Ishikawa (cell line): ENCODE measurements around the gene PPP1CA.
A peak's percentile ranks its signal among the peaks of the same experiment; 100 is the strongest.

Experiments
- CEBPB ChIP-seq: IDR thresholded peaks from 2 replicates; pipeline ENCODE4 v1.6.1; 2012
- CREB1 ChIP-seq: IDR thresholded peaks from 2 replicates; pipeline ENCODE4 v1.6.1; 2012; ENCODE audit warnings: low read depth
- EGR1 ChIP-seq: IDR thresholded peaks from 2 replicates; pipeline ENCODE4 v1.6.1; 2012
- EP300 ChIP-seq: IDR thresholded peaks from 2 replicates; pipeline ENCODE4 v1.6.1; 2012; ENCODE audit warnings: borderline replicate concordance
- FOXM1 ChIP-seq: IDR thresholded peaks from 2 replicates; pipeline ENCODE4 v1.6.1; 2012; ENCODE audit warnings: low read depth, borderline replicate concordance
- MAX ChIP-seq: IDR thresholded peaks from 2 replicates; pipeline ENCODE4 v1.6.1; 2012
- NFIC ChIP-seq: IDR thresholded peaks from 2 replicates; pipeline ENCODE4 v1.6.1; 2012
- RAD21 ChIP-seq: IDR thresholded peaks from 2 replicates; pipeline ENCODE4 v1.6.1; 2012; ENCODE audit warnings: low read depth
- REST ChIP-seq: IDR thresholded peaks from 2 replicates; pipeline ENCODE4 v1.6.1; 2012; ENCODE audit warnings: low read depth, mild to moderate bottlenecking
- TAF1 ChIP-seq: IDR thresholded peaks from 2 replicates; pipeline ENCODE4 v1.6.1; 2012; ENCODE audit warnings: low read depth, mild to moderate bottlenecking
- TCF12 ChIP-seq: IDR thresholded peaks from 2 replicates; pipeline ENCODE4 v1.6.1; 2012; ENCODE audit warnings: low read depth
- TEAD4 ChIP-seq: IDR thresholded peaks from 2 replicates; pipeline ENCODE4 v1.6.1; 2012
- USF1 ChIP-seq: IDR thresholded peaks from 2 replicates; pipeline ENCODE4 v1.6.1; 2012
- YY1 ChIP-seq: IDR thresholded peaks from 2 replicates; pipeline ENCODE4 v1.6.1; 2012; ENCODE audit warnings: low read depth
- ZBTB7A ChIP-seq: IDR thresholded peaks from 2 replicates; pipeline ENCODE4 v1.6.1; 2012; ENCODE audit warnings: low read depth

Gene PPP1CA

GRCh38 chr11:67393437-67393836, 8.2 kb downstream of the PPP1CA start:
- TF ChIP-seq FOXM1 (no peak), EP300 (no peak), MAX (no peak), TCF12 (no peak), USF1 (no peak), ZBTB7A (no peak), CEBPB (no peak), RAD21 (no peak), TAF1 (no peak), NFIC (no peak), YY1 (no peak), EGR1 (no peak), TEAD4 (no peak), CREB1 (no peak), REST (no peak)

- TF ChIP-seq FOXM1: no peak
- no peak for TF ChIP-seq TCF12
- no peak for TF ChIP-seq NFIC
- no peak for TF ChIP-seq CEBPB
- no peak for TF ChIP-seq EGR1
- TF ChIP-seq ZBTB7A: no peak
- TF ChIP-seq EP300: no peak
- no peak for TF ChIP-seq YY1
- no peak for TF ChIP-seq RAD21
- no peak for TF ChIP-seq MAX
- no peak for TF ChIP-seq TAF1
- no peak for TF ChIP-seq TEAD4
- no peak for TF ChIP-seq CREB1
- TF ChIP-seq USF1: no peak
- no peak for TF ChIP-seq REST
Observed at GRCh38 chr11:67392183-67392715, 9.4 kb downstream of the PPP1CA start.

GRCh38 chr11:67391304-67392182, 10.1 kb downstream of the PPP1CA start, which contains the start of gene RAD9A:
RAD9A (plus strand) TSS chr11:67391986; CDS start chr11:67392045, 59 bp downstream.
- no peak for TF ChIP-seq CEBPB
- TF ChIP-seq RAD21: no peak
- TF ChIP-seq MAX: peak; percentile 99
- TF ChIP-seq TEAD4: peak; percentile 29; the same call in 1 of the 2 replicates
- no peak; the same call in 1 of the 2 replicates for TF ChIP-seq YY1
- TF ChIP-seq TCF12: peak; percentile 81
- TF ChIP-seq CREB1: no peak
- peak; percentile 62; the same call in 1 of the 2 replicates for TF ChIP-seq EP300
- no peak for TF ChIP-seq EGR1
- TF ChIP-seq TAF1: peak; percentile 30; the same call in 1 of the 2 replicates
- TF ChIP-seq USF1: peak; percentile 100
- no peak for TF ChIP-seq FOXM1
- TF ChIP-seq REST: no peak
- peak; percentile 45; the same call in 1 of the 2 replicates for TF ChIP-seq NFIC
- TF ChIP-seq ZBTB7A: peak; percentile 90
